Endothelial cell of umbilical vein (primary cell): ENCODE results near the gene KAT7. TPM values are rescaled to one million over a fixed set of nuclear protein-coding genes. Genes with fewer than 3 reads are reported as not detected.

Source experiments
- BruUV-seq: library from RNA; stranded (reverse); fragments of 400-500 nt; replicated peaks from 2 replicates; lab custom pipeline; 2021; lab: Mats Ljungman, UMichigan
- CTCF ChIA-PET: fragments of 300-600, 350-600 bp; sonication (Branson Sonifier 250); formaldehyde crosslinking; loops from one replicate; lab custom pipeline; 2021; ENCODE audit warnings: antibody characterized with exemption, inconsistent platforms; lab: Charles Lee
- POLR2A ChIA-PET: fragments of 300-600, 350-600 bp; sonication (Branson Sonifier 250); formaldehyde crosslinking; loops from one replicate; lab custom pipeline; 2021; ENCODE audit warnings: antibody characterized with exemption, inconsistent platforms; lab: Charles Lee
- DNase-seq: peaks from one replicate; pipeline ENCODE4 v3.0.0-alpha.2; 2011; ENCODE audit warnings: low read depth, low spot score
- FAIRE-seq: peaks from 2 replicates; lab custom pipeline; 2011; peaks lifted over from hg19 to GRCh38; lab: Jason Lieb, UNC
- H2AFZ ChIP-seq: 2 replicates; pipeline ENCODE4 v1.6.0; 2012; ENCODE audit warnings: low read depth, low read length, control low read depth, inconsistent platforms
- H3K27ac ChIP-seq: 2 replicates; pipeline ENCODE4 v1.5.1; 2011; ENCODE audit warnings: low read depth, mild to moderate bottlenecking, control low read depth, low read length, moderate library complexity; ENCODE audit not compliant: insufficient read depth
- H3K27me3 ChIP-seq, 2 experiments: 2 replicates each; pipeline versions ENCODE4 v1.6.0 to v1.6.1; 2011; ENCODE audit warnings: low read length in 2 of 2, mixed read lengths in 1 of 2; ENCODE audit not compliant: control insufficient read depth in 2 of 2, insufficient read depth in 2 of 2
- H3K36me3 ChIP-seq, 2 experiments: 2 replicates in 1 of 2; 3 replicates in 1 of 2; pipeline ENCODE4 v1.5.1; 2011; ENCODE audit warnings: low read length in 2 of 2, mild to moderate bottlenecking in 1 of 2, moderate library complexity in 1 of 2; ENCODE audit not compliant: control insufficient read depth in 2 of 2, insufficient read depth in 2 of 2; ENCODE audit errors: extremely low read depth in 1 of 2
- H3K4me1 ChIP-seq: 3 replicates; pipeline ENCODE4 v1.5.1; 2011; ENCODE audit warnings: mild to moderate bottlenecking, low read length; ENCODE audit not compliant: control insufficient read depth, insufficient read depth; ENCODE audit errors: extremely low read depth
- H3K4me2 ChIP-seq: 2 replicates; pipeline ENCODE4 v1.6.1; 2011; ENCODE audit warnings: low read length, control low read depth, mixed read lengths; ENCODE audit not compliant: insufficient read depth
- H3K4me3 ChIP-seq, 3 experiments: fragments of 200-600 bp in 1 of 3; sonication (generic), shearing (Covaris generic) in 1 of 3; replicated peaks in 1 of 3; 2 replicates each; pipeline ENCODE4 v1.5.1; 2011 to 2016; ENCODE audit warnings: control low read depth in 3 of 3, low read length in 3 of 3, mild to moderate bottlenecking in 2 of 3, inconsistent platforms in 1 of 3, low read depth in 1 of 3, moderate library complexity in 1 of 3; ENCODE audit not compliant: insufficient read depth in 1 of 3
- H3K79me2 ChIP-seq: 2 replicates; pipeline ENCODE4 v1.6.0; 2012; ENCODE audit warnings: low read length, inconsistent platforms; ENCODE audit not compliant: control insufficient read depth, insufficient read depth
- H3K9ac ChIP-seq: replicated peaks from 2 replicates; pipeline ENCODE3; 2011; ENCODE audit warnings: low read length, control low read depth; ENCODE audit not compliant: insufficient read depth; ENCODE audit errors: extremely low read depth
- H3K9me1 ChIP-seq: replicated peaks from 3 replicates; pipeline ENCODE4 v1.6.0; 2011; ENCODE audit warnings: mild to moderate bottlenecking, low read length; ENCODE audit not compliant: control insufficient read depth, insufficient read depth; ENCODE audit errors: extremely low read depth
- H3K9me3 ChIP-seq: replicated peaks from 2 replicates; pipeline ENCODE4 v1.5.1; 2012; ENCODE audit warnings: low read length, inconsistent platforms; ENCODE audit not compliant: control insufficient read depth, insufficient read depth
- H4K20me1 ChIP-seq: replicated peaks from 2 replicates; pipeline ENCODE3; 2011; ENCODE audit warnings: mild to moderate bottlenecking, low read length; ENCODE audit not compliant: control insufficient read depth, insufficient read depth; ENCODE audit errors: extremely low read depth
- CTCF ChIP-seq, 2 donors: IDR thresholded peaks; 1 replicate in 1 of 2; 2 replicates in 1 of 2; pipeline ENCODE4 v1.5.1; 2011; ENCODE audit warnings: low read length in 2 of 2, mild to moderate bottlenecking in 2 of 2, moderate library complexity in 2 of 2, control low read depth in 1 of 2, inconsistent platforms in 1 of 2, low read depth in 1 of 2; ENCODE audit not compliant: insufficient read depth in 1 of 2; ENCODE audit errors: extremely low read depth in 1 of 2
- EZH2 ChIP-seq: IDR thresholded peaks from 2 replicates; pipeline ENCODE4 v1.6.1; 2012; ENCODE audit warnings: borderline replicate concordance, low read depth, mild to moderate bottlenecking, moderate library complexity, low read length, inconsistent platforms; ENCODE audit not compliant: severe bottlenecking
- FOS ChIP-seq: IDR thresholded peaks from 2 replicates; pipeline ENCODE4 v1.6.1; 2011; ENCODE audit warnings: mild to moderate bottlenecking, low read length, moderate library complexity, borderline replicate concordance; ENCODE audit not compliant: insufficient read depth
- GATA2 ChIP-seq: IDR thresholded peaks from 2 replicates; pipeline ENCODE4 v1.7.0; 2011; ENCODE audit warnings: low read depth, mild to moderate bottlenecking, moderate library complexity, mixed read lengths, low read length; ENCODE audit not compliant: insufficient read length, insufficient read depth
- JUN ChIP-seq: IDR thresholded peaks from 2 replicates; pipeline ENCODE4 v1.6.1; 2011; ENCODE audit warnings: borderline replicate concordance, low read depth; ENCODE audit not compliant: insufficient read length, insufficient read depth
- MAX ChIP-seq: IDR thresholded peaks from 2 replicates; pipeline ENCODE4 v1.6.1; 2011; ENCODE audit not compliant: insufficient read depth, insufficient read length
- MYC ChIP-seq: IDR thresholded peaks from one replicate; pipeline ENCODE4 v1.6.1; 2011; ENCODE audit warnings: mild to moderate bottlenecking, low read depth, low read length
- POLR2A ChIP-seq: IDR thresholded peaks from 2 replicates; pipeline ENCODE4 v1.6.1; 2012; ENCODE audit warnings: low read depth, mild to moderate bottlenecking, control low read depth, low read length
- POLR2AphosphoS5 ChIP-seq: IDR thresholded peaks from 2 replicates; pipeline ENCODE4 v1.6.1; 2012; ENCODE audit warnings: low read depth, mild to moderate bottlenecking, control low read depth, low read length, moderate library complexity; ENCODE audit not compliant: insufficient read depth
- dilution Hi-C: fragments of 300-500 bp; cut with MboI; formaldehyde crosslinking; loops from one replicate; pipeline ENCODE4 v1.15.0; 2019; ENCODE audit warnings: low sequenced_read_pairs; ENCODE audit not compliant: extremely low pct_ligation_motif_present
- intact Hi-C: fragments of 100-400 bp; cut with micrococcal nuclease; formaldehyde crosslinking; loops from one replicate; pipeline ENCODE4 v1.10.0; 2022
- polyA plus RNA-seq, 4 experiments: library from polyadenylated mRNA; depleted of rRNA in 3 of 4; stranded (reverse) in 3 of 4; unstranded in 1 of 4; fragments of >200 nt; gene quantifications; 2 replicates each; pipeline versions ENCODE4 v1.2.1 to v1.2.3, GENCODE V29; 2011 to 2012; ENCODE audit warnings: missing spikeins in 1 of 4
- total RNA-seq: library from RNA; stranded (reverse); gene quantifications from 2 replicates; pipeline ENCODE4 v1.2.3, GENCODE V29; 2021

The KAT7 gene
- total and polyA plus RNA-seq, 2 donors (not counting 3 experiments of a cell fraction or from before 2014, with no cell fraction given) = 44.5 to 66.2 TPM

- H3K9me3 ChIP-seq = no peaks in the 10 kb centered on the region
- TF ChIP-seq FOS (no peak), EZH2 (no peak), MYC (no peak), POLR2AphosphoS5 (no peak), GATA2 (no peak), CTCF (IDR thresholded peaks at IDR 0.05; ENCODE audit: extremely low read depth in 1 of 2, insufficient read depth in 1 of 2, low read depth in 1 of 2, low read length in 2 of 2) (no peak), MAX (no peak), POLR2A (no peak), JUN (no peak)
- no peak overlapping the region for H2AFZ ChIP-seq
- H3K9ac ChIP-seq = no peak overlapping the region
- H3K36me3 ChIP-seq = no peaks in the 10 kb centered on the region
- no TSS peak for BruUV-seq
- no peak overlapping the region for H3K4me2 ChIP-seq
- dilution Hi-C loops (no loop called here), intact Hi-C loops (loop anchor here (5.0 kb wide), 1 partner anchor 71 kb away; no protein-coding TSS in a partner anchor)
- DNase-seq (no peak), FAIRE-seq (no peak)
- H3K79me2 ChIP-seq = no peaks in the 10 kb centered on the region
- H3K27ac ChIP-seq = no peak overlapping the region
- H3K27me3 ChIP-seq = peaks cover 19 to 23% of the 10 kb centered on the region in 2 experiments
- CTCF ChIA-PET = interaction anchor here (0.5 to 26.9 kb wide), 23 partner anchors 9 to 324 kb away, joined by 3 to 590 read pairs (median 5); partner anchors contain the start of gene DLX3
- POLR2A ChIA-PET = no interaction called here
- no peaks in the 10 kb centered on the region for H3K9me1 ChIP-seq
- no peaks in the 10 kb centered on the region for H3K4me1 ChIP-seq
- no peaks in the 10 kb centered on the region for H4K20me1 ChIP-seq
- no peak overlapping the region for H3K4me3 ChIP-seq
Observed at GRCh38 chr17:49881054-49881402, 92.5 kb downstream of the KAT7 start.
